ENCODE data around the gene TMOD1.
"Not testable (repeated sequence)": the region's sequence is repeated elsewhere in the genome, so short reads cannot be mapped to it uniquely, and the experiment has no call there.

The TMOD1 gene

GRCh38 chr9:97601228-97601898 lies 99.9 kb downstream of the TMOD1 start:
- no peak for DNase-seq

DNA sequence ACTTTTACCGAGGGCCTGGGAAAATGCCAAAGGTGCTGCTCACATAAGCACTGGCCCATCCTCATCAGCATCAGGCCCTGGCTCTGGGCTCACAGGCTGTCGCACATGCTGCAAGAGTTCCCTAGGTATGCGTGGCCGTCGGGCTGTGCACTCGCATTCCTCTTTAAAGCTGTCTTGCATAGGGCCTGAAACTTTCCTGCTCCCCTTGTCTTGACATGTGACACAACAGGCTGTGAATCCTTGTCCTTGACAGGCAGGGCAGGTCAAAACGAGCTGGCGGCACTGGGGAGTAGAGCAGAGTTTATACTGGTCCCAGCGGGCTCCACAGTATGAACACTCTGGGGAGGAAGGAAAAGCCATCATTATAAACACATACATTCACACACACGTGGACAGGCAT lies 101.0 kb downstream of the TMOD1 start:
- DNase-seq, result no peak

DNA sequence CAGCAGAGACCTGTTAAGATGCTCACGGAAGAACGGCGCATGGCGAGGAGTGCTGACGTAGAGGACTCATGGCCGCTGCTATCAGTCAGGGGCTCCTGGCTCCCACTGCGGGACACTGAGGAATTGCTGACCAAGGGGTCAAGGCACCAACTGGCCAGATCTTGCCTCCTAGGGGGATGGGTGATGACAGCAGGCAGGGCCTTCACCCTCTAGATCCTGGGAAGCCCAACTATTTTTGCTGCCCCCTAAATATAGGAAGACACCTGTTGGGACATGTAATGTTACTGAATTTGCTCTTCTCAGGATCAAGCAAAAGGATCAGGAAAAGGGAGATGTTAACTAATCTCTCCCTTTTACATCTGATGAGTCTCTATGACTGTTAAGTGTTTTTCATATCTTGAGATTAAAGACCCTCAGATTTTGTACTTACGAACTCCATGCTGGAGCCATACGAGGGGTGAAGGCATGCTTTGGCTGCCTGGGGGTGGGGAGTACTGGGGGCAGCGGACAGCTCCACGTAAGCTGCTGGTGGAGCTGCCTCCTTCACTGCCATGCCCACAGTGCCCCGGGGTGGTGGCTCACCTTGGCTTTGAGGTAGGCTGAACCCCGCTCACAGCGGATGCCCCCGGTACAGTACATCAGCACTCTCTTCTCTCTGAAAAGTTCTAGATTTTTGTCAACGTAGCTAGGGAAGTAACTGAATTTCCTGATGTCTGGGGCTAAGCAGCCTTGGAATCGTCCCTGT lies 103.6 kb downstream of the TMOD1 start:
- DNase-seq, result no peak

DNA sequence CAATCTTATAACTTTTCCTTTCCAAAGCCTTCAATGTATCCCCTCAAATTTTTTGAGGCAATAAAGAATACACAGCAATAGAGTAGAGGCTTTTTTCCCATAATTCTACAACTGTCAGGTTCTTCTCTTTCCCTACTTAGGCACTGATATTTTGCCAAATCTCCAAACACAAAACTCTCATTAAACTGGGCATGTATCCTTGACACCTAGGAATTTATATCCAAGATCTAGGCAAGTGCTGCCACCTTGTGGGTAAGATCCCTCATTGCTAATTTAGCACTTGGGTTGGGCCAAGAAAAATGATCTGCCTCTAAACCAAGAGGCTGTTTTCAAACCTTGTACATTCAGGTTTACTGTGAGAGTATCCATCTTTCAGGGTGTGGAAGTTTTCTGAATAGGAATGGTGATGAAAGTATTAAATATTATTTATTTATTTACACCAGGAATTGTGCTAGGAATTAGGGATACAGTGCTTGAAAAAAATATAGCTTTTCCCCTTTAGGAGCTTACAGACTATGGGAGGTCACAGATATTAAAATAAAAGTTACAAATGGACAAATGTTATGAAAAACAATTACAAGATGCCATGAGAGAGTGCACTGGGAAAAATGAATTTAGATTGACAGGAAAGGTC lies 114.1 kb downstream of the TMOD1 start:
- DNase-seq, result peak; percentile 37

DNA sequence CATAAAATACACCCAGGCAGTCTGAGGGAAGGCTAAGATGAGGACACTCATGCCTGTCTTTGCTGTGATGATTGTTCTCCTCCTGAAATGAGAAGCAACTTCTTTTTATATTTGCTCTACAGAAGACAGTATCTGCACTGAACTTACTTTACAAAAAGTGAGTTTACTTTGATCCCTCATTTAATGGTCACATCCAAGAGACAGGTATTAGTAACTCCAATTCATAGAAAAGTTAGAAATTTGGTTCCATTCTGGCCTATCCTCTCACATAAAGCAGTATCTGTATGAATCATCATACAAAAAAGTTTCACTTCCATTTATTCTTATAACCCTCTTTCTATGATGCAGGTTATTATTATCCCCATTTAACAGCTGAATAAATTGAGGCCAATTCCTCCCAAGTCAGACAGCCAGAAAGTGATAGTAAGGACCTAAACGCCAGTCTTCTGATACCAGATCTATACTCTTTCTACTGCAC lies 116.5 kb downstream of the TMOD1 start:
- DNase-seq, result no peak

GRCh38 chr9:97620063-97620462 lies 118.6 kb downstream of the TMOD1 start:
- not testable (repeated sequence) for DNase-seq

DNA sequence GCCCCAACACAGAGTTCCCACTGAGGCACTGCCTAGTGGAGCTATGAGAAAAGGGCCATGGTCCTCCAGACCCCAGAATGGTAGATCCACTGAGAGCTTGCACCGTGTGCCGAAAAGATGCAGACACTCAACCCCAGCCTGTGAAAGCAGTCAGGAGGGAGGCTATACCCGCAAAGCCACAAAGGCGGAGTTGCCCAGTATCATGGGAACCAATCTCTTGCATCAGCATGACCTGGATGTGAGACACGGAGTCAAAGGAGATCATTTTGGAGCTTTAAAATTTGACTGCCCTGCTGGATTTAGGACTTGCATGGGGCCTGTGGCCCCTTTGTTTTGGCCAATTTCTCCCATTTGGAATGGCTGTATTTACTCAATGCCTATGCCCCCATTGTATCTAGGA lies 121.0 kb downstream of the TMOD1 start:
- not testable (repeated sequence) for DNase-seq

- DNase-seq, result no peak
These were observed 122.5 kb downstream of the TMOD1 start for GRCh38 chr9:97623946-97624345.

- DNase-seq, result no peak
These were observed 124.2 kb downstream of the TMOD1 start for GRCh38 chr9:97625620-97626019.

DNA sequence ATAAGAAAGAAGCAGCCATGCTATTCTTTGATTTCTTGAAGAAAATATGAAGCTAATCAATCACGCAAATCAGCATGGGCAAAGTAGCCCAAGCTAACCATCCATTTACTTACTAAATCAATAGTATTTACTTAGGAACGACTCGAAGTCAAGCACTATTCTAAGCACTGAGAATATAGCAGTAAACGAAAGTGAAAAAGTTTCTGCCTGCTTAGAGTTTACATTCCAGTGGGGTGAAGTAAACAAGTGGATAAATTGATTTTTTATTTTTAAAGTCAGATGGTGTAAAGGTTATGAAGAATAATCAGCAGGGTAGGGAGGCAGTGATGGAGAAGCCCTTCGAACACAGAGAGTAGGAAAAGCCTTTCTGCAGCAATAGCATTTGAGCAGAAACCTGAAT lies 126.2 kb downstream of the TMOD1 start:
- DNase-seq, result no peak

DNA sequence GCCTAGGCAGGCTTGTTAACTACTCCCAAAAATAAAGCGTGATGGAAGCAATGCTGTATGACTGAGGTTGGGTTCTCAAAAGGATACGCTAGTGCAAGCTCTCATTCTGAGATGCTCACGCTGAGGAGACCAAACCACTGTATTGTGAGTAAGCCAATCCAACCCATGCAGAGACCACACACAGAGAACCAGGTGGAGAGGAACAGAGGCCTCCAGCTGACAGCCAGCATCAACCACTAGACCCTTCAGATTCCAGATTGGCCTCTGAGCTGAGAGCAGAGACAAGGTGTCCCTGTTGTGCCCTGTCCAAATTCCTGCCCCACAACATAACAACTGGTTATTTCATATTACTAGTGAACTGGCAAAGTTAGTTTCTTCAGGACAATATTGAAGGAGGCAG lies 127.2 kb downstream of the TMOD1 start:
- no peak for DNase-seq

- DNase-seq, result no peak
These were observed 127.7 kb downstream of the TMOD1 start for GRCh38 chr9:97629156-97629555.

- no peak for DNase-seq
These were observed 129.1 kb downstream of the TMOD1 start for GRCh38 chr9:97630591-97630990.

- peak; percentile 64 for DNase-seq
These were observed 130.9 kb downstream of the TMOD1 start for GRCh38 chr9:97632248-97632984.

- peak; percentile 97 for DNase-seq
These were observed 131.8 kb downstream of the TMOD1 start, which contains the start of the genes NCBP1 and TSTD2 for GRCh38 chr9:97632985-97633858. TSS of gene NCBP1 (plus strand) at chr9:97633821. CDS start at chr9:97633882, 61 bp downstream. TSS of gene TSTD2 (minus strand) at chr9:97633368. CDS start at chr9:97627562, 5,806 bp downstream.

DNA sequence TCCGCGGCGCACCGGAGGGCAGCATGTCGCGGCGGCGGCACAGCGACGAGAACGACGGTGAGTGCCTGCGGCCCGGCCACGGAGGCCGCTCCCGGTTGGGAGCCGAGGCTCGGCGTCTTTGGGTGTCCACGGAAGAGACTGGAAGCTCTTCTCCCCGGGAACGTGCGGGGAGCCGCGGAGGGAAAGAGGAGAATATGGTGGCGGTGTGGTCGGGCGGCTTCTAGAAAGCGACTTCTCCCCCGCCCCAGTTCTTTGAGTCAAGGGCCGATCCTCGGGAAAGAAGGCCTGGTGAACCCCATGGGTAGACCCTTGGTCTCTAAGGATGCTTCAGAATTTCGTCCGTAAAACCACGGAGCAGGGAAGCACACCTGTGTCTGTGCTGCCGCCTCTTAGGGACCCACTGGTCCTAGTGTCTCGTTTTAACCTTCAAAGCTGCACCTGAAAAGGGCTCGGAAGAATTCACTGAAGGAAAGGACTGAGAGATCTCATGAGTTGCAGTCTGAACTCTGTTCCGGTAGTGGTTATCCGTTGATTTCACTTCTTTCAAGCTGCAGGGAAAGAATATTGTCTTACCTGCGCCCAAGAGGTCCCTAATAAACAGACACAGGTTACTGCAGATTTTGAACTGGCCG lies 132.5 kb downstream of the TMOD1 start:
- DNase-seq, result no peak

GRCh38 chr9:97635026-97635425 lies 133.6 kb downstream of the TMOD1 start:
- DNase-seq, result no peak

GRCh38 chr9:97636903-97637302 lies 135.4 kb downstream of the TMOD1 start:
- DNase-seq, result no peak

DNA sequence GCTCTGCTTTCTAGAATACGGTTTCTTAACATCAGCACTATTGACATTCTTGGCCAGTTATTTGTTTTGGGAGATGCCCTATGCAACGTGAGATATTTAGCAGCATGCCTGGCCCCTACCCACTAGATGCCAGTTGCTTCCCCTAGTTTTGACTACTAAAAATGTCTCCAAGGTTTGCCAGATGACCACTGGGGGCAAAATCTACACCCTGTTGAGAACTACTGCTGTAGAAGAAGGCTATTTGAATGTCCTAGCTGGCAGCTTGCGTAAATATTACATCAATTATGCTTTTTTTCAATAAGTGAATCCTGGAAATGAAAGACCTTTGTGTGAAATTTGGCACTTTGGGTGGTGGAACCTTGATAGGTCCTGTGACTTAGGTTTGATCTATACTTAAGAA lies 137.2 kb downstream of the TMOD1 start:
- no peak for DNase-seq

- peak; percentile 13 for DNase-seq
These were observed 138.9 kb downstream of the TMOD1 start for GRCh38 chr9:97640325-97640724.

DNA sequence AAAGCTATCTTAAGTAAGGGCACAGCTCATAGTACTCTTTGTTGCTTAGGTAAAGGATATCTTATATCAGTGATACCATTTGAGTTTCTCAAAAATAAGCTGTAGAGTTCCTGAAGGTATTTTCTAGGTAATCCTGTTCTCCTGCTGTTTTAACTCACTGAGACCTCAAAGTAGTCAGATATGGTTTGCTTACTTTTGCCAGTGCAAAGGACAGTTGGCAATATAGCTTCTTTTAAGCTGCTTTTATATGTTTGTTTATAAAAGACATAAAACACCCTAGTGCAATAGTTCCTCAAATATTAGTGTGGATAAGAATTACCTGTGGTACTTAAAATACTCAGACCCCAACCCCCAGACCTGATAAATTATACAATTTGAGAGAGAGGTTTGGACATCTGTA lies 144.3 kb downstream of the TMOD1 start:
- DNase-seq, result no peak

DNA sequence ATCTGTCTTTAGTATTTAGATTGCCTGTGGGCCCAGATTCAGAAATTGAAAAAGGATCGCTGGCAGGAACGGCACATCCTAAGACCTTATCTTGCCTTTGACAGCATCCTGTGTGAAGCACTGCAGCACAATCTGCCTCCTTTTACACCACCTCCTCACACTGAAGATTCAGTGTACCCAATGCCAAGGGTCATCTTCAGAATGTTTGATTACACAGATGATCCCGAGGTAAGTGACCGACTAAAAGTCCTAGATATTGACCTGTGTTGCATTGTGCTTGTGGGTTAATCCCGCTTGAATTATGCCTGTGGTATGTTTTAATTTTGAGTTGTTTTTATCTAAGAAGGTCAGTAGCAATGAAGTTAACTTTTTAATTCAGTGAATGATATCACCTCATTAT lies 146.5 kb downstream of the TMOD1 start:
- DNase-seq, result no peak
